ENCODE measurements around the gene SRGAP2C.
"Not testable (repeated sequence)": the region's sequence is repeated elsewhere in the genome, so short reads cannot be mapped to it uniquely, and the experiment has no call there.

Gene SRGAP2C

GRCh38 chr1:121230636-121231035 lies 45.9 kb downstream of the SRGAP2C start:
- not testable (repeated sequence) for H3K4me3 ChIP-seq (ENCODE audit: low read depth in 1 of 2, low read length in 2 of 2); H3K27ac ChIP-seq (ENCODE audit: low read depth, low read length); H3K9ac ChIP-seq (ENCODE audit: low read depth in 1 of 2, low read length in 2 of 2); H3K27me3 ChIP-seq (ENCODE audit: control insufficient read depth in 1 of 2, insufficient read depth in 2 of 2, low read length in 2 of 2); H3K9me3 ChIP-seq (ENCODE audit: control insufficient read depth in 1 of 2, low read length in 2 of 2); H3K4me1 ChIP-seq (ENCODE audit: control insufficient read depth in 1 of 2, insufficient read depth in 2 of 2, low read length in 2 of 2); H3K36me3 ChIP-seq (ENCODE audit: control insufficient read depth in 1 of 2, insufficient read depth in 2 of 2, low read length in 2 of 2)

DNA sequence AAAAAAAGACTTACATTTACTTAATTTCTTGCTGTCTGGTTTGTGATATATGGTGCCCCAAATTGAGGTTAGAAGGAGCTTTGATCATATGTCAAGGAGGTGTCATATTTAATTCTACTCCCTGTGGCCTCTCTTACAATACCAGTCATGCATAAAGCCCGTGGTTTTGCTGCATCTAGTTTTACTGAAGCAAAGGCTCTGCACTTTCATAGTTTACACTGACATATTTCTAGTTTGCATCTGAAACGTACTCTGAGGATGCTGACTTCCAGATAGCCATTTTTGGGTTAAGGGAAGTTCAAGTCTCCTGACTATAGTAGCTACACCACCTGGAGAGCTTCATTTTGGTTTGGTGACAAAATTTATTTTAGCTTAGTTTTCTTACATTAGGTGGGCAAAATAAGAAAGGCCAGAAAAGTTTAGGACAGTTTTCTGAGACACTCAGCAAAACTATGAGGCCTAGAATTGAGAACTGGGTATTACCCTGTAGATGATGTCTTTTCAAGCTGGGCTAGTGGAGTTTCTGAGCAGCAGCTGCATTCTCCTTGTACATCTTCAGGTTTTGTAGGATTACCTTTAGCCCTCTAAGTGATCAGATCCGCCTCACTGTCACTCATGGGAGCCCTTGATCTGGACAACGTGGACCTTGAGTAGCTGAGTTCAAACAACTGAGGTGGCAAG lies 47.8 kb downstream of the SRGAP2C start:
- H3K9ac ChIP-seq (ENCODE audit: low read depth in 1 of 2, low read length in 2 of 2); H3K4me3 ChIP-seq (ENCODE audit: low read depth in 1 of 2, low read length in 2 of 2); H3K27me3 ChIP-seq (ENCODE audit: control insufficient read depth in 1 of 2, insufficient read depth in 2 of 2, low read length in 2 of 2); H3K4me1 ChIP-seq (ENCODE audit: control insufficient read depth in 1 of 2, insufficient read depth in 2 of 2, low read length in 2 of 2); H3K9me3 ChIP-seq (ENCODE audit: control insufficient read depth in 1 of 2, low read length in 2 of 2); H3K36me3 ChIP-seq (ENCODE audit: control insufficient read depth in 1 of 2, insufficient read depth in 2 of 2, low read length in 2 of 2); H3K27ac ChIP-seq (ENCODE audit: low read depth, low read length): not testable (repeated sequence)

- H3K4me3 ChIP-seq (ENCODE audit: low read depth in 1 of 2, low read length in 2 of 2) = not testable (repeated sequence)
These were observed 49.5 kb downstream of the SRGAP2C start for GRCh38 chr1:121234090-121234759.

GRCh38 chr1:121238384-121238783 lies 53.6 kb downstream of the SRGAP2C start:
- not testable (repeated sequence) for H3K27ac ChIP-seq (ENCODE audit: low read depth, low read length); H3K4me3 ChIP-seq (ENCODE audit: low read depth in 1 of 2, low read length in 2 of 2); H3K36me3 ChIP-seq (ENCODE audit: control insufficient read depth in 1 of 2, insufficient read depth in 2 of 2, low read length in 2 of 2)

More at GRCh38 chr1:121234090-121234759, 49.5 kb downstream of the SRGAP2C start:
- H3K36me3 ChIP-seq (ENCODE audit: control insufficient read depth in 1 of 2, insufficient read depth in 2 of 2, low read length in 2 of 2); H3K4me1 ChIP-seq (ENCODE audit: control insufficient read depth in 1 of 2, insufficient read depth in 2 of 2, low read length in 2 of 2); H3K27me3 ChIP-seq (ENCODE audit: control insufficient read depth in 1 of 2, insufficient read depth in 2 of 2, low read length in 2 of 2); H3K9me3 ChIP-seq (ENCODE audit: control insufficient read depth in 1 of 2, low read length in 2 of 2); H3K9ac ChIP-seq (ENCODE audit: low read depth in 1 of 2, low read length in 2 of 2); H3K27ac ChIP-seq (ENCODE audit: low read depth, low read length): not testable (repeated sequence)

DNA sequence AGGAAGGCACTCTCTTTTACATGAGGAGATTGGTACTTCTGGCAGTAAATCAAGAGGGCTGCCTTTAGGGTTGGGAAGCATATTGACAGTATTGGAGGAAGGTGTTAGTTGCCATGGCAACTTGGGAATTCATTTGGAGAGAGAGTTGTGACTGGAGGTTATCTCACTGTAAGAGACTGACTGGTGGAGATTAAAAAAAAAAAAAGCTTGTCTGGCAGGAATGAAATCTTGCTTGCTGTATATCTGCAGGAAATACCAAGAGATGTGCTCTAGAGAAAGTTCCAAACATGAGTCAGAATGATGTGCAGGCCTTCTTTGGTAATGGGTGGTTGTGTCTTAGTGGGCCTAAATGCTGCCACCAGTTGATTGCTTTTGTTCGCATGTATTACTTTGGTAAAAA lies 59.1 kb downstream of the SRGAP2C start:
- H3K4me1 ChIP-seq (ENCODE audit: control insufficient read depth in 1 of 2, insufficient read depth in 2 of 2, low read length in 2 of 2); H3K27ac ChIP-seq (ENCODE audit: low read depth, low read length); H3K27me3 ChIP-seq (ENCODE audit: control insufficient read depth in 1 of 2, insufficient read depth in 2 of 2, low read length in 2 of 2); H3K9me3 ChIP-seq (ENCODE audit: control insufficient read depth in 1 of 2, low read length in 2 of 2); H3K4me3 ChIP-seq (ENCODE audit: low read depth in 1 of 2, low read length in 2 of 2); H3K36me3 ChIP-seq (ENCODE audit: control insufficient read depth in 1 of 2, insufficient read depth in 2 of 2, low read length in 2 of 2); H3K9ac ChIP-seq (ENCODE audit: low read depth in 1 of 2, low read length in 2 of 2): not testable (repeated sequence)

More at GRCh38 chr1:121238384-121238783, 53.6 kb downstream of the SRGAP2C start:
- not testable (repeated sequence) for H3K9ac ChIP-seq (ENCODE audit: low read depth in 1 of 2, low read length in 2 of 2); H3K27me3 ChIP-seq (ENCODE audit: control insufficient read depth in 1 of 2, insufficient read depth in 2 of 2, low read length in 2 of 2); H3K9me3 ChIP-seq (ENCODE audit: control insufficient read depth in 1 of 2, low read length in 2 of 2); H3K4me1 ChIP-seq (ENCODE audit: control insufficient read depth in 1 of 2, insufficient read depth in 2 of 2, low read length in 2 of 2)

GRCh38 chr1:121246399-121246798 lies 61.6 kb downstream of the SRGAP2C start:
- H3K4me1 ChIP-seq (ENCODE audit: control insufficient read depth in 1 of 2, insufficient read depth in 2 of 2, low read length in 2 of 2); H3K4me3 ChIP-seq (ENCODE audit: low read depth in 1 of 2, low read length in 2 of 2); H3K9ac ChIP-seq (ENCODE audit: low read depth in 1 of 2, low read length in 2 of 2); H3K36me3 ChIP-seq (ENCODE audit: control insufficient read depth in 1 of 2, insufficient read depth in 2 of 2, low read length in 2 of 2); H3K9me3 ChIP-seq (ENCODE audit: control insufficient read depth in 1 of 2, low read length in 2 of 2); H3K27me3 ChIP-seq (ENCODE audit: control insufficient read depth in 1 of 2, insufficient read depth in 2 of 2, low read length in 2 of 2); H3K27ac ChIP-seq (ENCODE audit: low read depth, low read length): not testable (repeated sequence)

DNA sequence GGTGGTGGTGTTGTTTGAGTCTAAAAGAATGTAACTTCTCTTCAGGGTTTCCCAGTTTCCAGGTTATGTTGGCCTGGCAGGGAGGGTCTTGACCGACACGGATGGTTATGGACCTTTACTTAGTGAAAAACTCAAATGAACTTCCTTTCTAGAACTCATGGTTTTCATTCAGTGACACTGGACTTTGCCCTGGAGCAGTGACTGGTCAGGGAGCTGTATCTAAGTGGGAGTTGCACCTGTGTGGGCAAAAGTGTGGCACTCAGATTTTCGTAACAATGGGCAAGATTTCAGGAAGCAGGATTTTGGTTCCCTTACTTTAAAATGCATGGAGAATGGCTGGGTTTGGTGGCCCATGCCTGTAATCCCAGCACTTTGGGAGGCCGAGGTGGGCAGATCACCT lies 67.9 kb downstream of the SRGAP2C start:
- H3K36me3 ChIP-seq (ENCODE audit: control insufficient read depth in 1 of 2, insufficient read depth in 2 of 2, low read length in 2 of 2); H3K27me3 ChIP-seq (ENCODE audit: control insufficient read depth in 1 of 2, insufficient read depth in 2 of 2, low read length in 2 of 2); H3K27ac ChIP-seq (ENCODE audit: low read depth, low read length); H3K4me1 ChIP-seq (ENCODE audit: control insufficient read depth in 1 of 2, insufficient read depth in 2 of 2, low read length in 2 of 2); H3K4me3 ChIP-seq (ENCODE audit: low read depth in 1 of 2, low read length in 2 of 2); H3K9ac ChIP-seq (ENCODE audit: low read depth in 1 of 2, low read length in 2 of 2); H3K9me3 ChIP-seq (ENCODE audit: control insufficient read depth in 1 of 2, low read length in 2 of 2): not testable (repeated sequence)

GRCh38 chr1:121254618-121255017 lies 69.8 kb downstream of the SRGAP2C start:
- not testable (repeated sequence) for H3K36me3 ChIP-seq (ENCODE audit: control insufficient read depth in 1 of 2, insufficient read depth in 2 of 2, low read length in 2 of 2); H3K27ac ChIP-seq (ENCODE audit: low read depth, low read length); H3K4me1 ChIP-seq (ENCODE audit: control insufficient read depth in 1 of 2, insufficient read depth in 2 of 2, low read length in 2 of 2); H3K4me3 ChIP-seq (ENCODE audit: low read depth in 1 of 2, low read length in 2 of 2); H3K27me3 ChIP-seq (ENCODE audit: control insufficient read depth in 1 of 2, insufficient read depth in 2 of 2, low read length in 2 of 2); H3K9me3 ChIP-seq (ENCODE audit: control insufficient read depth in 1 of 2, low read length in 2 of 2); H3K9ac ChIP-seq (ENCODE audit: low read depth in 1 of 2, low read length in 2 of 2)

GRCh38 chr1:121257632-121258031 lies 72.9 kb downstream of the SRGAP2C start:
- not testable (repeated sequence) for H3K27me3 ChIP-seq (ENCODE audit: control insufficient read depth in 1 of 2, insufficient read depth in 2 of 2, low read length in 2 of 2); H3K4me3 ChIP-seq (ENCODE audit: low read depth in 1 of 2, low read length in 2 of 2); H3K27ac ChIP-seq (ENCODE audit: low read depth, low read length); H3K4me1 ChIP-seq (ENCODE audit: control insufficient read depth in 1 of 2, insufficient read depth in 2 of 2, low read length in 2 of 2); H3K9me3 ChIP-seq (ENCODE audit: control insufficient read depth in 1 of 2, low read length in 2 of 2); H3K9ac ChIP-seq (ENCODE audit: low read depth in 1 of 2, low read length in 2 of 2); H3K36me3 ChIP-seq (ENCODE audit: control insufficient read depth in 1 of 2, insufficient read depth in 2 of 2, low read length in 2 of 2)

DNA sequence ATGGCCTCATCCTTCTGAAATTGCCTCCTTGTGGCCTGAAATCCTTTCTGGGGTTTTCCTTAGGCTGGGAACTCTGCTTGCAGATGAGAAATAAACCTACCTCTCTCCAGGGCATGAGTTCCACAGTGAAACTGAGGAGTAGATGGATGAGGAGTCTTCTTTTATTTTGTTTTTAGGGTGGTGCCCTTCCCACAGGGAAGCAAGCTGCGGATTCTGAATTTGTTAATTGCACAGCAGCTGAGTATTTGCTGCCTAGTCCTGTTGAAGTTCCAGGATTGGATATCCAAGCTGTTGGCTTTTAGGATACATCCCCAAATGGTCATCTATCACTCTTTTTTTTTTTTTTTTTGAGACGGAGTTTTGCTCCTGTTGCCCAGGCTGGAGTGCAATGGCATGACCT lies 73.4 kb downstream of the SRGAP2C start:
- H3K9ac ChIP-seq (ENCODE audit: low read depth in 1 of 2, low read length in 2 of 2); H3K36me3 ChIP-seq (ENCODE audit: control insufficient read depth in 1 of 2, insufficient read depth in 2 of 2, low read length in 2 of 2); H3K27me3 ChIP-seq (ENCODE audit: control insufficient read depth in 1 of 2, insufficient read depth in 2 of 2, low read length in 2 of 2): not testable (repeated sequence)

More for the DNA sequence above, 73.4 kb downstream of the SRGAP2C start:
- H3K9me3 ChIP-seq (ENCODE audit: control insufficient read depth in 1 of 2, low read length in 2 of 2); H3K27ac ChIP-seq (ENCODE audit: low read depth, low read length); H3K4me1 ChIP-seq (ENCODE audit: control insufficient read depth in 1 of 2, insufficient read depth in 2 of 2, low read length in 2 of 2); H3K4me3 ChIP-seq (ENCODE audit: low read depth in 1 of 2, low read length in 2 of 2): not testable (repeated sequence)

Data from duodenal mucosa (tissue), 2 donors.